Ovary (tissue), 9 donors: ENCODE measurements around the gene PLA1A. TPM values are rescaled to one million over a fixed set of nuclear protein-coding genes. Genes with fewer than 3 reads are reported as not detected.

ENCODE experiments used
- DNase-seq, 5 donors: peaks; one replicate each; pipeline ENCODE4 v3.0.0-alpha.2; 2019 to 2020
- H3K27ac ChIP-seq, 2 donors: fragments of 200-600 bp; one replicate each; pipeline versions ENCODE4 v1.5.1 to v1.8.0; 2019 to 2022
- H3K27me3 ChIP-seq: fragments of 200-600 bp; one replicate; pipeline ENCODE4 v1.8.0; 2022
- H3K36me3 ChIP-seq: fragments of 200-600 bp; sonication (generic); one replicate; pipeline ENCODE4 v1.5.1; 2019
- H3K4me1 ChIP-seq: one replicate; pipeline ENCODE4 v1.8.1; 2013; ENCODE audit warnings: mild to moderate bottlenecking, moderate library complexity; ENCODE audit not compliant: insufficient read depth
- H3K4me3 ChIP-seq: fragments of 200-600 bp; sonication (generic); one replicate; pipeline ENCODE4 v1.5.1; 2017
- H3K9me3 ChIP-seq, 2 donors: fragments of 200-600 bp in 1 of 2; sonication (generic) in 1 of 2; one replicate each; pipeline versions ENCODE4 v1.5.1 to v1.8.1; 2013 to 2019; ENCODE audit warnings: mild to moderate bottlenecking in 1 of 2, moderate library complexity in 1 of 2
- EP300 ChIP-seq: sonication (generic); formaldehyde crosslinking; IDR thresholded peaks from one replicate; pipeline ENCODE4 v1.6.1; 2017; ENCODE audit warnings: antibody characterized with exemption
- POLR2A ChIP-seq: fragments of 450-650 bp; IDR thresholded peaks from one replicate; pipeline ENCODE4 v1.6.1; 2017; ENCODE audit warnings: antibody characterized with exemption, mild to moderate bottlenecking, moderate library complexity
- WGBS, 3 donors: extraction: QIAGEN DNeasy Blood & Tissue Kit in 1 of 3; methylation state at CpG; one replicate each; pipeline versions ENCODE4 v1.1.5 to v1.1.7; 2013 to 2017; 5-methylcytosine and 5-hydroxymethylcytosine counted together
- intact Hi-C, 4 donors: fragments of 100-400 bp; cut with DNase I; formaldehyde crosslinking; loops; one replicate each; pipeline versions ENCODE4 v1.11.0 to v1.15.1; 2022 to 2023
- polyA plus RNA-seq, 2 donors: library from polyadenylated mRNA; stranded (reverse); fragments of 200-250 nt in 1 of 2; fragments of 350-450 nt in 1 of 2; fragmentation: Illumina TruSeq in 1 of 2; extraction: RNeasy Lipid Tissue Mini Kit (QIAGEN cat#74804) in 1 of 2; gene quantifications; one replicate each; pipeline ENCODE4 v1.2.3, GENCODE V29; 2013 to 2014
- total RNA-seq, 7 donors: library from RNA; depleted of rRNA in 2 of 7; stranded (reverse); fragments of >200 nt in 2 of 7; fragmentation: NEBNext Ultra II Directional in 3 of 7; extraction: Animal tissue kit (Norgen Biotek cat#: 25700) in 3 of 7; gene quantifications; one replicate each; pipeline versions ENCODE4 v1.1.0 to v1.2.4, GENCODE V29; 2016 to 2023
- TF ChIP-seq, protein P1 (sequence below), 3 donors: fragments of 450-650 bp in 2 of 3; fragments of 200-600 bp in 1 of 3; IDR thresholded peaks; one replicate each; pipeline versions ENCODE4 v1.5.1 to v1.8.0; 2016 to 2022; ENCODE audit warnings: antibody characterized with exemption in 3 of 3, mild to moderate bottlenecking in 1 of 3
- donor health status: DM: no; HTN: no; CAD: no; lungs with moderate emphysema.
- donor health status: DM: no; HTN: no; CAD: no.
- donor health status: Bipolar disorder and iron deficiency.
- donor health status: DM: yes; HTN: yes; CAD: no.
- donor health status: DM: no; HTN: no; CAD: no.
- donor health status: DM: yes; HTN: yes; CAD: no.

PLA1A gene
- total and polyA plus RNA-seq, 9 donors: 0.53 to 9.9 (median 1.5) TPM

DNA sequence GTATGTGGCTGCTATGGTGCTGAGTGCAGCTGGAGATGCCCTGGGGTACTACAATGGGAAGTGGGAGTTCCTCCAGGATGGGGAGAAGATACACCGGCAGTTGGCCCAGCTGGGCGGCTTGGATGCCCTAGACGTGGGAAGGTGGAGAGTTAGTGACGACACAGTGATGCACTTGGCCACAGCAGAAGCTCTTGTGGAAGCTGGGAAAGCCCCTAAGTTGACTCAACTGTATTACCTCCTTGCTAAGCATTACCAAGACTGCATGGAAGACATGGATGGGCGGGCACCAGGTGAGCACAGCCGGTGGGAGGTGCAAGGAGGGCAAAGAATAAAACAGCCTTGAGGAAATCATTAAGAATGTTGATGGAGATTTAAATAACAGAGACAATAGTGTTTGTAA lies 15.5 kb upstream of the PLA1A start:
- intact Hi-C loops: no loop called here
- no peaks in the 10 kb centered on the region for H3K9me3 ChIP-seq
- no peak for TF ChIP-seq POLR2A
- no peak for TF ChIP-seq EP300
- TF ChIP-seq, protein P1, sequence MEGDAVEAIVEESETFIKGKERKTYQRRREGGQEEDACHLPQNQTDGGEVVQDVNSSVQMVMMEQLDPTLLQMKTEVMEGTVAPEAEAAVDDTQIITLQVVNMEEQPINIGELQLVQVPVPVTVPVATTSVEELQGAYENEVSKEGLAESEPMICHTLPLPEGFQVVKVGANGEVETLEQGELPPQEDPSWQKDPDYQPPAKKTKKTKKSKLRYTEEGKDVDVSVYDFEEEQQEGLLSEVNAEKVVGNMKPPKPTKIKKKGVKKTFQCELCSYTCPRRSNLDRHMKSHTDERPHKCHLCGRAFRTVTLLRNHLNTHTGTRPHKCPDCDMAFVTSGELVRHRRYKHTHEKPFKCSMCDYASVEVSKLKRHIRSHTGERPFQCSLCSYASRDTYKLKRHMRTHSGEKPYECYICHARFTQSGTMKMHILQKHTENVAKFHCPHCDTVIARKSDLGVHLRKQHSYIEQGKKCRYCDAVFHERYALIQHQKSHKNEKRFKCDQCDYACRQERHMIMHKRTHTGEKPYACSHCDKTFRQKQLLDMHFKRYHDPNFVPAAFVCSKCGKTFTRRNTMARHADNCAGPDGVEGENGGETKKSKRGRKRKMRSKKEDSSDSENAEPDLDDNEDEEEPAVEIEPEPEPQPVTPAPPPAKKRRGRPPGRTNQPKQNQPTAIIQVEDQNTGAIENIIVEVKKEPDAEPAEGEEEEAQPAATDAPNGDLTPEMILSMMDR (IDR thresholded peaks at IDR 0.05): no peak
- no peak overlapping the region for H3K27ac ChIP-seq
- no peaks in the 10 kb centered on the region for H3K4me1 ChIP-seq
- 78 to 96% (median 87%) methylated on average over 6 of the region's 6 CpGs for WGBS, 3 donors
- H3K27me3 ChIP-seq: no peaks in the 10 kb centered on the region
- DNase-seq: no peak
- H3K4me3 ChIP-seq: no peak overlapping the region
- H3K36me3 ChIP-seq: no peaks in the 10 kb centered on the region

DNA sequence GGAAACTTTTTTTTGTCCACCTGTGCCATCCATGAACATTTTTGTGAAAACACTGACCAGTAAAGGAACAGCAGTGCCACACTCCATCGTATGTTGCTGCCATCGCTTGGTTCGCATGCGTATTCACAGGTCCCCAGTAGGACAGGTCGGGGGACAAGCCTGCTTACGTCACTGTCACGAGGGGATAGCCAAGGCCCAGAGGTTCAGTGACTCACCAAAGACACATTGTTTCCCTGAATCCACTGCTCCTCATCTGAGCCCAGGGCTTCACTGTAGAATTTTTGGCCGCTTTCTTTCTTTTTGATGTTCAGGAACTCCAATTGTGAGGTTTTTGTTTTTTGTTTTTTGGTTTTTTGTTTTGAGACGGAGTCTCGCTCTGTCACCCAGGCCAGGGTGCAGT lies 12.5 kb upstream of the PLA1A start:
- WGBS, 3 donors: 94 to 98% (median 94%) methylated on average over 10 of the region's 10 CpGs
- intact Hi-C loops: no loop called here
- no peaks in the 10 kb centered on the region for H3K9me3 ChIP-seq
- H3K27ac ChIP-seq: no peak overlapping the region
- H3K27me3 ChIP-seq: no peaks in the 10 kb centered on the region
- no peaks in the 10 kb centered on the region for H3K36me3 ChIP-seq
- no peak for DNase-seq
- TF ChIP-seq, protein P1 (IDR thresholded peaks at IDR 0.05): no peak
- TF ChIP-seq POLR2A (no peak), EP300 (no peak)
- no peaks in the 10 kb centered on the region for H3K4me1 ChIP-seq
- H3K4me3 ChIP-seq: no peak overlapping the region

- 96 to 98% (median 97%) methylated on average over 11 of the region's 11 CpGs for WGBS, 3 donors
- TF ChIP-seq EP300 (no peak), POLR2A (no peak)
- TF ChIP-seq, protein P1 (IDR thresholded peaks at IDR 0.05): no peak
- no peak overlapping the region for H3K27ac ChIP-seq
- intact Hi-C loops: no loop called here
- H3K36me3 ChIP-seq: no peaks in the 10 kb centered on the region
- H3K4me3 ChIP-seq: no peak overlapping the region
- DNase-seq: no peak
- no peaks in the 10 kb centered on the region for H3K4me1 ChIP-seq
- no peaks in the 10 kb centered on the region for H3K27me3 ChIP-seq
- H3K9me3 ChIP-seq: no peaks in the 10 kb centered on the region
Observed at GRCh38 chr3:119585856-119586570, 11.7 kb upstream of the PLA1A start.

- DNase-seq: no peak
- TF ChIP-seq EP300 (no peak), POLR2A (no peak)
- TF ChIP-seq, protein P1 (IDR thresholded peaks at IDR 0.05): no peak
- Histone ChIP-seq H3K4me1 (no peaks in the 10 kb centered on the region), H3K9me3 (no peaks in the 10 kb centered on the region), H3K27me3 (no peaks in the 10 kb centered on the region), H3K27ac (no peak overlapping the region), H3K4me3 (no peak overlapping the region), H3K36me3 (no peaks in the 10 kb centered on the region)
- WGBS, 3 donors: 46 to 67% (median 56%) methylated on average over 3 of the region's 3 CpGs
- intact Hi-C loops: no loop called here
Observed at GRCh38 chr3:119586733-119587172, 10.9 kb upstream of the PLA1A start.
